Activated CD8-positive, alpha-beta memory T cell treated with anti-CD3 and anti-CD28 coated beads for 1 hour (primary cell): ENCODE results near the gene IL12RB2.

Experiments
- DNase-seq, 2 donors: peaks; one replicate each; pipeline ENCODE4 v3.0.0-alpha.2; 2020; ENCODE audit warnings: low read depth in 1 of 2; ENCODE audit errors: extremely low read depth in 1 of 2

The IL12RB2 gene

GRCh38 chr1:67313934-67314671, 6.4 kb downstream of the IL12RB2 start:
- no peak for DNase-seq

GRCh38 chr1:67314696-67315095, 7.0 kb downstream of the IL12RB2 start:
- no peak for DNase-seq

- DNase-seq, result no peak
Measured at GRCh38 chr1:67316180-67316902, 8.7 kb downstream of the IL12RB2 start.

- DNase-seq, result no peak
Measured at GRCh38 chr1:67316918-67317317, 9.2 kb downstream of the IL12RB2 start.

- DNase-seq, result no peak
Measured at GRCh38 chr1:67317803-67318202, 10.1 kb downstream of the IL12RB2 start.

- no peak for DNase-seq
Measured at GRCh38 chr1:67322442-67322841, 14.8 kb downstream of the IL12RB2 start.

- DNase-seq, result no peak
Measured at GRCh38 chr1:67323087-67323486, 15.4 kb downstream of the IL12RB2 start.

GRCh38 chr1:67324068-67324467, 16.4 kb downstream of the IL12RB2 start:
- DNase-seq, result no peak

GRCh38 chr1:67327864-67328466, 20.3 kb downstream of the IL12RB2 start:
- DNase-seq, result no peak

- no peak for DNase-seq
Measured at GRCh38 chr1:67332653-67333529, 25.2 kb downstream of the IL12RB2 start.

- no peak for DNase-seq
Measured at GRCh38 chr1:67333603-67334002, 25.9 kb downstream of the IL12RB2 start.

- DNase-seq, result no peak
Measured at GRCh38 chr1:67335411-67335810, 27.7 kb downstream of the IL12RB2 start.

- no peak for DNase-seq
Measured at GRCh38 chr1:67336157-67336556, 28.5 kb downstream of the IL12RB2 start.

- DNase-seq, result no peak
Measured at GRCh38 chr1:67336783-67337182, 29.1 kb downstream of the IL12RB2 start.

- DNase-seq, result no peak
Measured at GRCh38 chr1:67338642-67339041, 31.0 kb downstream of the IL12RB2 start.

- no peak for DNase-seq
Measured at GRCh38 chr1:67339623-67340343, 32.1 kb downstream of the IL12RB2 start.

- no peak for DNase-seq
Measured at GRCh38 chr1:67342076-67342890, 34.6 kb downstream of the IL12RB2 start.

GRCh38 chr1:67345556-67345955, 37.9 kb downstream of the IL12RB2 start:
- no peak for DNase-seq

GRCh38 chr1:67346982-67347381, 39.3 kb downstream of the IL12RB2 start:
- DNase-seq, result no peak
